Sigmoid colon (tissue), 4 donors: ENCODE measurements around the gene SLC16A7.

ENCODE experiments used
- EP300 ChIP-seq, 4 donors: sonication (generic); formaldehyde crosslinking; IDR thresholded peaks; one replicate each; pipeline ENCODE4 v1.6.1; 2017; ENCODE audit warnings: antibody characterized with exemption in 4 of 4
- POLR2AphosphoS5 ChIP-seq, 4 donors: sonication (generic); formaldehyde crosslinking; IDR thresholded peaks; one replicate each; pipeline ENCODE4 v1.6.1; 2017; ENCODE audit warnings: antibody characterized with exemption in 4 of 4
- TF ChIP-seq, protein P1 (sequence below), 4 experiments: fragments of 450-650 bp in 3 of 4; fragments of 200-600 bp in 1 of 4; IDR thresholded peaks; one replicate each; pipeline ENCODE4 v1.5.1; 2016 to 2019; ENCODE audit warnings: antibody characterized with exemption in 4 of 4, mild to moderate bottlenecking in 3 of 4, moderate library complexity in 2 of 4

DNA sequence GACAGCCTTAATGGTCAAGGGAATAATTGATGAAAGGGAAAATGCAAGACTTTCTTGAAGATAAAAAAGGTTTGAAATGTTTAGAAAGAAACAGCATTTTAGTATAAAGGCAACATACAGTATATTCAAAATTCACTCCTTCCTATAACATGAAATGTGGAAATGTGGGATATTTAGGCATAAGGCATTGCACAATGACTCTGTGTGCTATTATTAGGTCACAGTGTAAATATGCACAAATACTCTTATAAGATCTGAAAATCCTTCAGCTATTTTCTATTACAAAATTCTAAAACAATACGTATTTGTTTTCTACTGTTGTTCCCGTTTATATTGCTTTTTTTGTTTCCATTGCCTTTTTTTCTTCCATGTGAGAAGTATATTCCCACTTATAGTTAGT, 127.7 kb downstream of the SLC16A7 start:
- TF ChIP-seq EP300 (IDR thresholded peaks at IDR 0.05) (no peak), POLR2AphosphoS5 (IDR thresholded peaks at IDR 0.05) (no peak)
- TF ChIP-seq, protein P1, sequence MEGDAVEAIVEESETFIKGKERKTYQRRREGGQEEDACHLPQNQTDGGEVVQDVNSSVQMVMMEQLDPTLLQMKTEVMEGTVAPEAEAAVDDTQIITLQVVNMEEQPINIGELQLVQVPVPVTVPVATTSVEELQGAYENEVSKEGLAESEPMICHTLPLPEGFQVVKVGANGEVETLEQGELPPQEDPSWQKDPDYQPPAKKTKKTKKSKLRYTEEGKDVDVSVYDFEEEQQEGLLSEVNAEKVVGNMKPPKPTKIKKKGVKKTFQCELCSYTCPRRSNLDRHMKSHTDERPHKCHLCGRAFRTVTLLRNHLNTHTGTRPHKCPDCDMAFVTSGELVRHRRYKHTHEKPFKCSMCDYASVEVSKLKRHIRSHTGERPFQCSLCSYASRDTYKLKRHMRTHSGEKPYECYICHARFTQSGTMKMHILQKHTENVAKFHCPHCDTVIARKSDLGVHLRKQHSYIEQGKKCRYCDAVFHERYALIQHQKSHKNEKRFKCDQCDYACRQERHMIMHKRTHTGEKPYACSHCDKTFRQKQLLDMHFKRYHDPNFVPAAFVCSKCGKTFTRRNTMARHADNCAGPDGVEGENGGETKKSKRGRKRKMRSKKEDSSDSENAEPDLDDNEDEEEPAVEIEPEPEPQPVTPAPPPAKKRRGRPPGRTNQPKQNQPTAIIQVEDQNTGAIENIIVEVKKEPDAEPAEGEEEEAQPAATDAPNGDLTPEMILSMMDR (IDR thresholded peaks at IDR 0.05) = no peak
